ENCODE results near the gene HIGD1B. TPM values are rescaled to one million over a fixed set of nuclear protein-coding genes. Genes with fewer than 3 reads are reported as not detected.
A peak's percentile ranks its signal among the peaks of the same experiment; 100 is the strongest.
"Not testable (repeated sequence)": the region's sequence is repeated elsewhere in the genome, so short reads cannot be mapped to it uniquely, and the experiment has no call there.

HIGD1B gene
- total RNA-seq, 1 donor from 2014 or later = not detected

GRCh38 chr17:44807817-44808155, 39.9 kb upstream of the HIGD1B start:
- Histone ChIP-seq H3K27me3 (ENCODE audit: insufficient read depth, low read length) (no peaks in the 10 kb centered on the region), H4K20me1 (ENCODE audit: insufficient read depth, low read length) (peaks cover 27% of the 10 kb centered on the region), H3K4me2 (ENCODE audit: low read length) (peak overlapping the region; percentile 19), H3K36me3 (ENCODE audit: insufficient read depth, low read length) (peaks cover 16% of the 10 kb centered on the region), H2AFZ (ENCODE audit: low read depth, low read length) (no peak overlapping the region), H3K27ac (ENCODE audit: low read depth, low read length) (no peak overlapping the region), H3K9me3 (ENCODE audit: insufficient read depth, low read depth, low read length) (no peaks in the 10 kb centered on the region), H3K4me3 (ENCODE audit: insufficient read depth, low read depth, low read length) (no peak overlapping the region), H3K79me2 (ENCODE audit: insufficient read depth, low read length) (peaks cover 93% of the 10 kb centered on the region), H3K9ac (ENCODE audit: low read length) (peak overlapping the region; percentile 15), H3K4me1 (ENCODE audit: insufficient read depth, low read length) (peaks cover 11% of the 10 kb centered on the region)
- TF ChIP-seq, protein P1, sequence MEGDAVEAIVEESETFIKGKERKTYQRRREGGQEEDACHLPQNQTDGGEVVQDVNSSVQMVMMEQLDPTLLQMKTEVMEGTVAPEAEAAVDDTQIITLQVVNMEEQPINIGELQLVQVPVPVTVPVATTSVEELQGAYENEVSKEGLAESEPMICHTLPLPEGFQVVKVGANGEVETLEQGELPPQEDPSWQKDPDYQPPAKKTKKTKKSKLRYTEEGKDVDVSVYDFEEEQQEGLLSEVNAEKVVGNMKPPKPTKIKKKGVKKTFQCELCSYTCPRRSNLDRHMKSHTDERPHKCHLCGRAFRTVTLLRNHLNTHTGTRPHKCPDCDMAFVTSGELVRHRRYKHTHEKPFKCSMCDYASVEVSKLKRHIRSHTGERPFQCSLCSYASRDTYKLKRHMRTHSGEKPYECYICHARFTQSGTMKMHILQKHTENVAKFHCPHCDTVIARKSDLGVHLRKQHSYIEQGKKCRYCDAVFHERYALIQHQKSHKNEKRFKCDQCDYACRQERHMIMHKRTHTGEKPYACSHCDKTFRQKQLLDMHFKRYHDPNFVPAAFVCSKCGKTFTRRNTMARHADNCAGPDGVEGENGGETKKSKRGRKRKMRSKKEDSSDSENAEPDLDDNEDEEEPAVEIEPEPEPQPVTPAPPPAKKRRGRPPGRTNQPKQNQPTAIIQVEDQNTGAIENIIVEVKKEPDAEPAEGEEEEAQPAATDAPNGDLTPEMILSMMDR (IDR thresholded peaks at IDR 0.05; ENCODE audit: insufficient read depth, low read depth, low read length) = no peak
- TF ChIP-seq EZH2 (IDR thresholded peaks at IDR 0.05; ENCODE audit: insufficient read depth, low read length) = no peak
- no peak overlapping the region for H3K4me3 Mint-ChIP-seq (ENCODE audit: unreplicated experiment)
- H3K36me3 Mint-ChIP-seq (ENCODE audit: low read depth, unreplicated experiment) = peaks cover 12% of the 10 kb centered on the region
- H3K4me1 Mint-ChIP-seq (ENCODE audit: low read depth, unreplicated experiment) = peaks cover 9% of the 10 kb centered on the region
- no peaks in the 10 kb centered on the region for H3K27me3 Mint-ChIP-seq (ENCODE audit: low read depth, unreplicated experiment)
- H3K9me3 Mint-ChIP-seq (ENCODE audit: unreplicated experiment) = no peaks in the 10 kb centered on the region
- DNase-seq (ENCODE audit: low read depth) = no peak
- H3K27ac Mint-ChIP-seq (ENCODE audit: unreplicated experiment) = no peak overlapping the region
- no peak for FAIRE-seq

DNA sequence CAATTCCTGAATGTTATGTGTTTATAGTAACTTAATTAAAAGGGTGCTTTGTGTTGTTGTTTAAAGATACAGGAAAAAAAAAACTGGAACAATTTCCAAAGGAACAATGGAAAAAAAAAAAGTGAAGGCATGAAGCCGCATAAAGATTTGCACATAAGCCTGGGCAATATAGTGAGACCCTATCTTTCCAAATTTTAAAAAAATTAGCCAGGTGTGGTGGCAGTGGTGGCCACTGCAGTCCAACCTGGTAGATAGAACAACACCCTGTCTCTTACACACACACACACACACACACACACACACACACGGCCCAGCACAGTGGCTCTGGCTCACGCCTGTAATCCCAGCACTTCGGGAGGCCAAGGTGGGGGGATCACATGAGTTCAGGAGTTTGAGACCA, 39.5 kb upstream of the HIGD1B start:
- peaks cover 93% of the 10 kb centered on the region for H3K79me2 ChIP-seq (ENCODE audit: insufficient read depth, low read length)
- Mint-ChIP-seq H3K27ac (ENCODE audit: unreplicated experiment) (no peak overlapping the region), H3K4me3 (ENCODE audit: unreplicated experiment) (no peak overlapping the region), H3K9me3 (ENCODE audit: unreplicated experiment) (no peaks in the 10 kb centered on the region), H3K27me3 (ENCODE audit: low read depth, unreplicated experiment) (no peaks in the 10 kb centered on the region), H3K4me1 (ENCODE audit: low read depth, unreplicated experiment) (peaks cover 8% of the 10 kb centered on the region), H3K36me3 (ENCODE audit: low read depth, unreplicated experiment) (peaks cover 12% of the 10 kb centered on the region)
- H3K27ac ChIP-seq (ENCODE audit: low read depth, low read length) = no peak overlapping the region
- DNase-seq (ENCODE audit: low read depth) (no peak), FAIRE-seq (no peak)
- peaks cover 16% of the 10 kb centered on the region for H3K36me3 ChIP-seq (ENCODE audit: insufficient read depth, low read length)
- no peak overlapping the region for H3K4me2 ChIP-seq (ENCODE audit: low read length)
- no peak overlapping the region for H3K4me3 ChIP-seq (ENCODE audit: insufficient read depth, low read depth, low read length)
- H3K27me3 ChIP-seq (ENCODE audit: insufficient read depth, low read length) = no peaks in the 10 kb centered on the region
- H3K4me1 ChIP-seq (ENCODE audit: insufficient read depth, low read length) = peaks cover 11% of the 10 kb centered on the region
- H3K9me3 ChIP-seq (ENCODE audit: insufficient read depth, low read depth, low read length) = no peaks in the 10 kb centered on the region
- no peak overlapping the region for H3K9ac ChIP-seq (ENCODE audit: low read length)
- H4K20me1 ChIP-seq (ENCODE audit: insufficient read depth, low read length) = peaks cover 27% of the 10 kb centered on the region
- TF ChIP-seq, protein P1 (IDR thresholded peaks at IDR 0.05; ENCODE audit: insufficient read depth, low read depth, low read length) = no peak
- no peak for TF ChIP-seq EZH2 (IDR thresholded peaks at IDR 0.05; ENCODE audit: insufficient read depth, low read length)
- no peak overlapping the region for H2AFZ ChIP-seq (ENCODE audit: low read depth, low read length)

DNA sequence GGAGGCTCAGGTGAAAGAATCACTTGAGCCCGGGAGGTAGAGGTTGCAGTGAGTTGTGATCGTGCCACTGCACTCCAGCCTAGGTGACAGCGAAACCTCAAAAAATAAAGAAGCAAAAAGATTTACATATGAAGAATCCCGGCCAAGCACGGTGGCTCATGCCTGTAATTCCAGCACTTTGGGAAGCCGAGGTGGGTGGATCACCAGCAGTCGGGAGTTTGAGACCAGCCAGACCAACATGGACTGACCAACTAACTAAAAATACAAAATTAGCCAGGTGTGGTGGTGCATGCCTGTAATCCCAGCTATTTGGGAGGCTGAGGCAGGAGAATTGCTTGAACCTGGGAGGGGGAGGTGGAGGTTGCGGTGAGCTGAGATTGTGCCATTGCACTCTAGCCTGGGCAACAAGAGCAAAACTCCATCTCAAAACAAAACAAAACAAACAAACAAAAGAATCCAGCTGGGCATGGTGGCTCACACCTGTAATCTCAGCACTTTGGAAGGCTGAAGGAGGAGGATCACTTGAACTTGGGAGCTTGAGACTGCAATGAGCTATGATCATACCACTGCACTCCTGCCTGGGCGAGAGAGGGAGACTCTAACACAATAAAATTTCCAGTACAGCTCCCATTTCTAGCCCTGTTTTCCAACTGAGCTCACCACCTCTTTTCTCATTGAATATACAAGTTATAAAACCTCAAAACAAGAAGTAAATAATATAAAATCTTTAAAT, 38.9 kb upstream of the HIGD1B start:
- not testable (repeated sequence) for H3K27ac Mint-ChIP-seq (ENCODE audit: unreplicated experiment); H2AFZ ChIP-seq (ENCODE audit: low read depth, low read length); H3K4me3 ChIP-seq (ENCODE audit: insufficient read depth, low read depth, low read length); FAIRE-seq; H3K9ac ChIP-seq (ENCODE audit: low read length); H3K27me3 ChIP-seq (ENCODE audit: insufficient read depth, low read length); H3K27ac ChIP-seq (ENCODE audit: low read depth, low read length); H3K4me3 Mint-ChIP-seq (ENCODE audit: unreplicated experiment); H3K27me3 Mint-ChIP-seq (ENCODE audit: low read depth, unreplicated experiment); H3K4me2 ChIP-seq (ENCODE audit: low read length); H3K4me1 Mint-ChIP-seq (ENCODE audit: low read depth, unreplicated experiment); DNase-seq (ENCODE audit: low read depth); H3K9me3 ChIP-seq (ENCODE audit: insufficient read depth, low read depth, low read length); H3K9me3 Mint-ChIP-seq (ENCODE audit: unreplicated experiment)
- Histone ChIP-seq H4K20me1 (ENCODE audit: insufficient read depth, low read length) (peaks cover 27% of the 10 kb centered on the region), H3K79me2 (ENCODE audit: insufficient read depth, low read length) (peaks cover 91% of the 10 kb centered on the region), H3K36me3 (ENCODE audit: insufficient read depth, low read length) (peaks cover 16% of the 10 kb centered on the region), H3K4me1 (ENCODE audit: insufficient read depth, low read length) (peaks cover 18% of the 10 kb centered on the region)
- peaks cover 12% of the 10 kb centered on the region for H3K36me3 Mint-ChIP-seq (ENCODE audit: low read depth, unreplicated experiment)

Data from astrocyte (in vitro differentiated cells and primary cell).